Keratinocyte (primary cell): Measurements from ENCODE around the gene RALGAPA2.

Source experiments
- EZH2 ChIP-seq: IDR thresholded peaks from one replicate; pipeline ENCODE4 v1.6.1; 2012; ENCODE audit warnings: inconsistent platforms, mild to moderate bottlenecking, low read length, moderate library complexity
- TF ChIP-seq, protein P1 (sequence below), 3 experiments: IDR thresholded peaks in 1 of 3; conservative IDR thresholded peaks in 1 of 3; optimal IDR thresholded peaks in 1 of 3; 2 replicates in 2 of 3; 3 replicates in 1 of 3; pipeline versions ENCODE3 to v1.5.1; 2011; ENCODE audit warnings: low read length in 3 of 3, mild to moderate bottlenecking in 3 of 3, moderate library complexity in 2 of 3, control low read depth in 1 of 3, inconsistent platforms in 1 of 3; ENCODE audit not compliant: insufficient read depth in 2 of 3; ENCODE audit errors: extremely low read depth in 1 of 3

DNA sequence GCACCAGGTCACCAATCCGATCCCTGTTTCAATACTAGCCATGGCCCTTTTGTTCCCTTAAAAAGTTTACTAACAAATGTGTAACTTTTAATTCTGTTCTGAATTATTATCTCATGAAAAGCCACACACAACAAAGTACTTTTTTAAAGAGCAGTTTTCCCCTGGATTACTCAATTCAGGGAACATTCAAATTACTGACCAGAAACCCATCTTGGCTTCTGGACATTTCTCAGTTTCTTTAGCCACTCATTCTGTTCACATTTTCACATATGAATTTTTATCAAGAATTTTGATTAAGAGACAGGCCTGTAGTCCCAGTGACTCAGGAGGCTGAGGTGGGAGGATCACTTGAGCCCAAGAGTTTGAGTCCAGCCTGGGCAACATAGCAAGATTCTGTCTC lies 297.1 kb downstream of the RALGAPA2 start:
- no peak for TF ChIP-seq EZH2
- TF ChIP-seq, protein P1, sequence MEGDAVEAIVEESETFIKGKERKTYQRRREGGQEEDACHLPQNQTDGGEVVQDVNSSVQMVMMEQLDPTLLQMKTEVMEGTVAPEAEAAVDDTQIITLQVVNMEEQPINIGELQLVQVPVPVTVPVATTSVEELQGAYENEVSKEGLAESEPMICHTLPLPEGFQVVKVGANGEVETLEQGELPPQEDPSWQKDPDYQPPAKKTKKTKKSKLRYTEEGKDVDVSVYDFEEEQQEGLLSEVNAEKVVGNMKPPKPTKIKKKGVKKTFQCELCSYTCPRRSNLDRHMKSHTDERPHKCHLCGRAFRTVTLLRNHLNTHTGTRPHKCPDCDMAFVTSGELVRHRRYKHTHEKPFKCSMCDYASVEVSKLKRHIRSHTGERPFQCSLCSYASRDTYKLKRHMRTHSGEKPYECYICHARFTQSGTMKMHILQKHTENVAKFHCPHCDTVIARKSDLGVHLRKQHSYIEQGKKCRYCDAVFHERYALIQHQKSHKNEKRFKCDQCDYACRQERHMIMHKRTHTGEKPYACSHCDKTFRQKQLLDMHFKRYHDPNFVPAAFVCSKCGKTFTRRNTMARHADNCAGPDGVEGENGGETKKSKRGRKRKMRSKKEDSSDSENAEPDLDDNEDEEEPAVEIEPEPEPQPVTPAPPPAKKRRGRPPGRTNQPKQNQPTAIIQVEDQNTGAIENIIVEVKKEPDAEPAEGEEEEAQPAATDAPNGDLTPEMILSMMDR (optimal IDR thresholded peaks at IDR 0.05 in 1 of 3, IDR thresholded peaks at IDR 0.05 in 1 of 3, conservative IDR thresholded peaks at IDR 0.05 in 1 of 3; ENCODE audit: extremely low read depth in 1 of 3, insufficient read depth in 2 of 3, low read length in 3 of 3) = no peak
